Keratinocyte (primary cell): ENCODE data around the gene TRIM65.

Experiments
- EZH2 ChIP-seq: IDR thresholded peaks from one replicate; pipeline ENCODE4 v1.6.1; 2012; ENCODE audit warnings: inconsistent platforms, mild to moderate bottlenecking, low read length, moderate library complexity
- TF ChIP-seq, protein P1 (sequence below), 3 experiments: IDR thresholded peaks in 1 of 3; conservative IDR thresholded peaks in 1 of 3; optimal IDR thresholded peaks in 1 of 3; 2 replicates in 2 of 3; 3 replicates in 1 of 3; pipeline versions ENCODE3 to v1.5.1; 2011; ENCODE audit warnings: low read length in 3 of 3, mild to moderate bottlenecking in 3 of 3, moderate library complexity in 2 of 3, control low read depth in 1 of 3, inconsistent platforms in 1 of 3; ENCODE audit not compliant: insufficient read depth in 2 of 3; ENCODE audit errors: extremely low read depth in 1 of 3

DNA sequence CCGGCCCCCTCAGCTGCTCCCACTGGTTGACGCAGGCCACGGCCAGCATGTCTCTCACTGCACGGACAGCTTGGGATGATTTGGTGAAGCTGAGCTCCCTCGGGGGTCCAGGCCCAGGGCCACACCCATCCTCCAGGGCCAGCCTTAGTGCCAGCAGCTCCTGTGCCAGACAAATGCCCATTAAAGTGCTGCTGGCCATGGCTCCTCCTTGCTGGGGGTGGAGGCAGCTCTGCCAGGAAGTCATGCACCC lies 20.9 kb downstream of the TRIM65 start:
- TF ChIP-seq, protein P1, sequence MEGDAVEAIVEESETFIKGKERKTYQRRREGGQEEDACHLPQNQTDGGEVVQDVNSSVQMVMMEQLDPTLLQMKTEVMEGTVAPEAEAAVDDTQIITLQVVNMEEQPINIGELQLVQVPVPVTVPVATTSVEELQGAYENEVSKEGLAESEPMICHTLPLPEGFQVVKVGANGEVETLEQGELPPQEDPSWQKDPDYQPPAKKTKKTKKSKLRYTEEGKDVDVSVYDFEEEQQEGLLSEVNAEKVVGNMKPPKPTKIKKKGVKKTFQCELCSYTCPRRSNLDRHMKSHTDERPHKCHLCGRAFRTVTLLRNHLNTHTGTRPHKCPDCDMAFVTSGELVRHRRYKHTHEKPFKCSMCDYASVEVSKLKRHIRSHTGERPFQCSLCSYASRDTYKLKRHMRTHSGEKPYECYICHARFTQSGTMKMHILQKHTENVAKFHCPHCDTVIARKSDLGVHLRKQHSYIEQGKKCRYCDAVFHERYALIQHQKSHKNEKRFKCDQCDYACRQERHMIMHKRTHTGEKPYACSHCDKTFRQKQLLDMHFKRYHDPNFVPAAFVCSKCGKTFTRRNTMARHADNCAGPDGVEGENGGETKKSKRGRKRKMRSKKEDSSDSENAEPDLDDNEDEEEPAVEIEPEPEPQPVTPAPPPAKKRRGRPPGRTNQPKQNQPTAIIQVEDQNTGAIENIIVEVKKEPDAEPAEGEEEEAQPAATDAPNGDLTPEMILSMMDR (optimal IDR thresholded peaks at IDR 0.05 in 1 of 3, IDR thresholded peaks at IDR 0.05 in 1 of 3, conservative IDR thresholded peaks at IDR 0.05 in 1 of 3; ENCODE audit: extremely low read depth in 1 of 3, insufficient read depth in 2 of 3, low read length in 3 of 3): no peak
- TF ChIP-seq EZH2: no peak
